C4-2B (cell line): ENCODE measurements around the gene KCNH2.

Experiments
- ZFX ChIP-seq: fragments of 450-650 bp; IDR thresholded peaks from 2 replicates; pipeline ENCODE4 v1.6.1; 2017
- TF ChIP-seq, protein P1 (sequence below): fragments of 450-650 bp; conservative IDR thresholded peaks from 2 replicates; pipeline ENCODE4 v1.5.1; 2017; ENCODE audit warnings: mild to moderate bottlenecking

DNA sequence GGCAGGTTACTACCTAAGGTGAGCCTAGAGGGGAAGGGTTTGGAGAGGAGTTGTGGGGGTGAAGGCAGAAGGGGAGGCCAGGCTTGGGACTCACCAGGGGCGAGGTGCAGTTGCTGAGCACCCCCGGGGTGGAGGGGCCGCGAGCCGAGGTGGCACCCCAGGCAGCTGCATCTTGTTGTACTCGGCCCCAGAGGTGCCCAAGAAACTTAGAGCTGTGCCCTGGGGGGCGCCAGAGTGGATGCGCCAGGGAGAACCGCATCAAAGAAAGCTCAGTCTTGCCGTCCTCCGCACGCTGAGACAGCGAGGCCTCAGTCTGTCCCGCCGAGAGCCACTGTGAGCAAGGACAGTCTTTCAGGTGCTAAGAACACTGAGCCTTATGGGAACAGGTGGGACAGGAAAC lies 38.8 kb upstream of the KCNH2 start:
- TF ChIP-seq, protein P1, sequence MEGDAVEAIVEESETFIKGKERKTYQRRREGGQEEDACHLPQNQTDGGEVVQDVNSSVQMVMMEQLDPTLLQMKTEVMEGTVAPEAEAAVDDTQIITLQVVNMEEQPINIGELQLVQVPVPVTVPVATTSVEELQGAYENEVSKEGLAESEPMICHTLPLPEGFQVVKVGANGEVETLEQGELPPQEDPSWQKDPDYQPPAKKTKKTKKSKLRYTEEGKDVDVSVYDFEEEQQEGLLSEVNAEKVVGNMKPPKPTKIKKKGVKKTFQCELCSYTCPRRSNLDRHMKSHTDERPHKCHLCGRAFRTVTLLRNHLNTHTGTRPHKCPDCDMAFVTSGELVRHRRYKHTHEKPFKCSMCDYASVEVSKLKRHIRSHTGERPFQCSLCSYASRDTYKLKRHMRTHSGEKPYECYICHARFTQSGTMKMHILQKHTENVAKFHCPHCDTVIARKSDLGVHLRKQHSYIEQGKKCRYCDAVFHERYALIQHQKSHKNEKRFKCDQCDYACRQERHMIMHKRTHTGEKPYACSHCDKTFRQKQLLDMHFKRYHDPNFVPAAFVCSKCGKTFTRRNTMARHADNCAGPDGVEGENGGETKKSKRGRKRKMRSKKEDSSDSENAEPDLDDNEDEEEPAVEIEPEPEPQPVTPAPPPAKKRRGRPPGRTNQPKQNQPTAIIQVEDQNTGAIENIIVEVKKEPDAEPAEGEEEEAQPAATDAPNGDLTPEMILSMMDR = no peak
- no peak for TF ChIP-seq ZFX
